SK-MEL-5 (cell line): ENCODE results near the gene PTPRU. TPM values are rescaled to one million over a fixed set of nuclear protein-coding genes. Genes with fewer than 3 reads are reported as not detected.
A peak's percentile ranks its signal among the peaks of the same experiment; 100 is the strongest.

ENCODE experiments used
- DNase-seq: peaks from one replicate; pipeline ENCODE4 v3.0.0-alpha.2; 2016; ENCODE audit warnings: low read depth, low spot score
- in situ Hi-C: cut with HindIII; loops from 2 replicates; pipeline ENCODE4 v1.10.0; 2016; ENCODE audit warnings: low sequenced_read_pairs, high pct_unique_total_duplicates, low pct_unique_long_range_greater_than_20kb
- total RNA-seq: library from RNA; depleted of rRNA; stranded (reverse); fragments of >200 nt; shearing (Covaris generic); gene quantifications from 2 replicates; pipeline ENCODE4 v1.2.3, GENCODE V29; 2014

The PTPRU gene
- total RNA-seq, 1 experiment from 2014 or later = 3.3 TPM

- DNase-seq = no peak
- in situ Hi-C loops = no loop called here
Measured at GRCh38 chr1:29237852-29238619, 1.7 kb downstream of the PTPRU start.

GRCh38 chr1:29238620-29239002 lies 2.3 kb downstream of the PTPRU start:
- in situ Hi-C loops = no loop called here
- DNase-seq = no peak

- in situ Hi-C loops = no loop called here
- DNase-seq = no peak
Measured at GRCh38 chr1:29239142-29239541, 2.8 kb downstream of the PTPRU start.

GRCh38 chr1:29240400-29240837 lies 4.1 kb downstream of the PTPRU start:
- DNase-seq = no peak
- in situ Hi-C loops = no loop called here

- no peak for DNase-seq
- in situ Hi-C loops = no loop called here
Measured at GRCh38 chr1:29240986-29241385, 4.7 kb downstream of the PTPRU start.

- no peak for DNase-seq
- in situ Hi-C loops = no loop called here
Measured at GRCh38 chr1:29243023-29243870, 6.9 kb downstream of the PTPRU start.

GRCh38 chr1:29243871-29244200 lies 7.5 kb downstream of the PTPRU start:
- DNase-seq = peak; percentile 36
- in situ Hi-C loops = no loop called here

GRCh38 chr1:29245261-29245660 lies 8.9 kb downstream of the PTPRU start:
- in situ Hi-C loops = no loop called here
- no peak for DNase-seq

GRCh38 chr1:29245876-29246275 lies 9.6 kb downstream of the PTPRU start:
- in situ Hi-C loops = no loop called here
- DNase-seq = peak; percentile 60

GRCh38 chr1:29247044-29247443 lies 10.7 kb downstream of the PTPRU start:
- in situ Hi-C loops = no loop called here
- no peak for DNase-seq

GRCh38 chr1:29247571-29248273 lies 11.4 kb downstream of the PTPRU start:
- in situ Hi-C loops = no loop called here

GRCh38 chr1:29248409-29248808 lies 12.1 kb downstream of the PTPRU start:
- in situ Hi-C loops = no loop called here
- DNase-seq = no peak

More at GRCh38 chr1:29247571-29248273, 11.4 kb downstream of the PTPRU start:
- DNase-seq = no peak

- DNase-seq = no peak
- in situ Hi-C loops = no loop called here
Measured at GRCh38 chr1:29249170-29249691, 12.9 kb downstream of the PTPRU start.

GRCh38 chr1:29249951-29250581 lies 13.7 kb downstream of the PTPRU start:
- no peak for DNase-seq
- in situ Hi-C loops = no loop called here

GRCh38 chr1:29251164-29252124 lies 15.1 kb downstream of the PTPRU start:
- DNase-seq = no peak
- in situ Hi-C loops = no loop called here

- DNase-seq = no peak
- in situ Hi-C loops = no loop called here
Measured at GRCh38 chr1:29253180-29253579, 16.9 kb downstream of the PTPRU start.

GRCh38 chr1:29254346-29254745 lies 18.0 kb downstream of the PTPRU start:
- in situ Hi-C loops = no loop called here
- DNase-seq = no peak
